Adrenal gland (tissue), 12 donors: Measurements from ENCODE around the gene ELMOD3. TPM values are rescaled to one million over a fixed set of nuclear protein-coding genes. Genes with fewer than 3 reads are reported as not detected.

ENCODE experiments used
- DNase-seq, 7 donors: peaks; one replicate each; pipeline ENCODE4 v3.0.0-alpha.2; 2019 to 2020
- H3K27ac ChIP-seq, 5 donors: fragments of 200-600 bp; sonication (generic) in 4 of 5; 1 replicate in 3 of 5; 2 replicates in 2 of 5; pipeline versions ENCODE4 v1.5.1 to v1.8.0; 2016 to 2020; ENCODE audit warnings: mild to moderate bottlenecking in 1 of 5
- H3K27me3 ChIP-seq: fragments of 200-600 bp; 2 replicates; pipeline ENCODE4 v1.8.0; 2021
- H3K36me3 ChIP-seq, 2 donors: fragments of 200-600 bp; replicated peaks in 1 of 2; 1 replicate in 1 of 2; 2 replicates in 1 of 2; pipeline versions ENCODE4 v1.5.1 to v1.8.0; 2018 to 2022
- H3K4me1 ChIP-seq, 2 donors: fragments of 200-600 bp; replicated peaks in 1 of 2; 1 replicate in 1 of 2; 2 replicates in 1 of 2; pipeline versions ENCODE4 v1.5.1 to v1.8.0; 2018 to 2021
- H3K4me3 ChIP-seq, 4 donors: fragments of 200-600 bp; sonication (generic) in 3 of 4; one replicate each; pipeline ENCODE4 v1.5.1; 2016 to 2018
- H3K9me3 ChIP-seq, 3 donors: fragments of 200-600 bp; sonication (generic) in 1 of 3; replicated peaks in 1 of 3; 1 replicate in 2 of 3; 2 replicates in 1 of 3; pipeline versions ENCODE4 v1.5.1 to v1.8.0; 2016 to 2021
- POLR2A ChIP-seq, 2 donors: fragments of 450-650 bp; IDR thresholded peaks; one replicate each; pipeline ENCODE4 v1.6.1; 2017; ENCODE audit warnings: antibody characterized with exemption in 2 of 2, mild to moderate bottlenecking in 2 of 2, moderate library complexity in 1 of 2
- WGBS, 4 donors: extraction: QIAGEN DNeasy Blood & Tissue Kit in 2 of 4; methylation state at CpG; one replicate each; pipeline versions ENCODE4 v1.1.5 to v1.1.7; 2013 to 2017; 5-methylcytosine and 5-hydroxymethylcytosine counted together
- intact Hi-C, 2 donors: fragments of 100-400 bp; cut with DNase I; formaldehyde crosslinking; loops; one replicate each; pipeline versions ENCODE4 v1.14.1 to v1.15.0; 2022 to 2023
- polyA plus RNA-seq, 3 donors: library from polyadenylated mRNA; stranded (reverse); fragments of 200-250 nt in 2 of 3; fragments of 350-450 nt in 1 of 3; fragmentation: Illumina TruSeq in 1 of 3; extraction: RNeasy Lipid Tissue Mini Kit (QIAGEN cat#74804) in 1 of 3; gene quantifications; one replicate each; pipeline ENCODE4 v1.2.3, GENCODE V29; 2013 to 2014
- total RNA-seq, 9 donors: library from RNA; depleted of rRNA in 4 of 9; stranded (reverse); fragments of >200 nt in 4 of 9; fragments of 120-200 nt in 1 of 9; fragmentation: NEBNext Ultra II Directional in 1 of 9; extraction: Animal tissue kit (Norgen Biotek cat#: 25700) in 1 of 9; gene quantifications; one replicate each; pipeline versions ENCODE4 v1.1.0 to v1.2.4, GENCODE V29; 2013 to 2023
- TF ChIP-seq, protein P1 (sequence below), 6 experiments: fragments of 450-650 bp in 4 of 6; fragments of 200-600 bp in 2 of 6; sonication (generic) in 1 of 6; IDR thresholded peaks; 1 replicate in 5 of 6; 2 replicates in 1 of 6; pipeline versions ENCODE4 v1.5.1 to v1.8.0; 2016 to 2021; ENCODE audit warnings: antibody characterized with exemption in 6 of 6, mild to moderate bottlenecking in 2 of 6, moderate library complexity in 1 of 6
- donor health status: healthy with polysubstance abuse.
- donor health status: Bipolar disorder and iron deficiency.
- donor health status: DM: yes; HTN: yes; CAD: no.
- donor health status: DM: no; HTN: no; CAD: no.
- donor health status: DM: no; HTN: no; CAD: no.
- donor health status: DM: yes; HTN: yes; CAD: no.

Gene ELMOD3
- total and polyA plus RNA-seq, 12 donors = 12.3 to 69.0 (median 27.3) TPM

DNA sequence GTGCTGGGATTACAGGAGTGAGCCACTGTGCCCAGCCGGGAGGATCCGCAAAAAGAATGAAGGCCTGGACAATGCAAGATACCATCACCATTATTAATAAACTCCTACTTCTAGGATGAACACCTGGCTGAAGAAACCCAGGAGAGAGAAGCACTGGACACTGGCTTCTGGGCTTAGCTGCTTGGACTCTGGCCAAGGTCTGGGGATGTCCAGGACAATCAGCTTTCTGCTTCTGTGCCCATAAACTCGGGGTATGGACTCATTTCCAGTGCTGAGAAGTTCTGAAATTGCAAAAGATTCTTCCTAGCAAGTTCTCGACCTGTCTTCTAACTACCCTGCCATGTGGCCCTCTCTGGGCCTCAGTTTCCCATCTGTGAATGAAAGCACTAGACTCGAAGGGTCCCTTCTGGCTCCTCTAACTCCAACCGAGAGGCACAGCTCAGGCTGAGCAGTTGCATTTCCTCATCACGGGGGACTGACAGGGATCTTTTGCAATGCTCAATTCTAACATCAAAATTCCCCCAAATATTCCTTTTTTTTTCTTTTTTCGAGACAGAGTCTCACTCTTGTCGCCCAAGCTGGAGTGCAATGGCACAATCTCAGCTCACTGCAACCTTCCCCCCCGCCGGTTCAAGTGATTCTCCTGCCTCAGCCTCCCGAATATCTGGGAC is 61.5 kb downstream of the ELMOD3 start:
- no peaks in the 10 kb centered on the region for H3K9me3 ChIP-seq
- no peaks in the 10 kb centered on the region for H3K27me3 ChIP-seq
- WGBS, 4 donors = 71 to 85% (median 81%) methylated on average over 12 of the region's 12 CpGs
- H3K4me3 ChIP-seq = no peak overlapping the region
- peaks cover 4 to 27% of the 10 kb centered on the region in 2 donors for H3K4me1 ChIP-seq
- intact Hi-C loops = no loop called here
- no peak overlapping the region for H3K27ac ChIP-seq
- TF ChIP-seq POLR2A (IDR thresholded peaks at IDR 0.05) = no peak
- TF ChIP-seq, protein P1, sequence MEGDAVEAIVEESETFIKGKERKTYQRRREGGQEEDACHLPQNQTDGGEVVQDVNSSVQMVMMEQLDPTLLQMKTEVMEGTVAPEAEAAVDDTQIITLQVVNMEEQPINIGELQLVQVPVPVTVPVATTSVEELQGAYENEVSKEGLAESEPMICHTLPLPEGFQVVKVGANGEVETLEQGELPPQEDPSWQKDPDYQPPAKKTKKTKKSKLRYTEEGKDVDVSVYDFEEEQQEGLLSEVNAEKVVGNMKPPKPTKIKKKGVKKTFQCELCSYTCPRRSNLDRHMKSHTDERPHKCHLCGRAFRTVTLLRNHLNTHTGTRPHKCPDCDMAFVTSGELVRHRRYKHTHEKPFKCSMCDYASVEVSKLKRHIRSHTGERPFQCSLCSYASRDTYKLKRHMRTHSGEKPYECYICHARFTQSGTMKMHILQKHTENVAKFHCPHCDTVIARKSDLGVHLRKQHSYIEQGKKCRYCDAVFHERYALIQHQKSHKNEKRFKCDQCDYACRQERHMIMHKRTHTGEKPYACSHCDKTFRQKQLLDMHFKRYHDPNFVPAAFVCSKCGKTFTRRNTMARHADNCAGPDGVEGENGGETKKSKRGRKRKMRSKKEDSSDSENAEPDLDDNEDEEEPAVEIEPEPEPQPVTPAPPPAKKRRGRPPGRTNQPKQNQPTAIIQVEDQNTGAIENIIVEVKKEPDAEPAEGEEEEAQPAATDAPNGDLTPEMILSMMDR (IDR thresholded peaks at IDR 0.05) = no peak
- no peaks in the 10 kb centered on the region for H3K36me3 ChIP-seq
- DNase-seq = no peak

- H3K4me1 ChIP-seq = peaks cover 9 to 34% of the 10 kb centered on the region in 2 donors
- no peaks in the 10 kb centered on the region for H3K9me3 ChIP-seq
- intact Hi-C loops = no loop called here
- no peaks in the 10 kb centered on the region for H3K27me3 ChIP-seq
- peak within 1 kb of the TSS; percentile 57 to 95 (median 83) for H3K27ac ChIP-seq
- 15 to 65% (median 17%) methylated on average over 5 to 57 of the region's 57 CpGs for WGBS, 4 donors
- peak; percentile 82 to 90 (median 86) for DNase-seq
- peak within 1 kb of the TSS; percentile 38 to 89 (median 56) for H3K4me3 ChIP-seq
- TF ChIP-seq, protein P1 (IDR thresholded peaks at IDR 0.05) = peak in 1 of 6 experiments; percentile 1
- peak in 1 of 2 donors; percentile 43 for TF ChIP-seq POLR2A (IDR thresholded peaks at IDR 0.05)
- H3K36me3 ChIP-seq = no peaks in the 10 kb centered on the region
Observed at GRCh38 chr2:85418132-85419008, 63.8 kb downstream of the ELMOD3 start, which contains the start of gene SH2D6. SH2D6 (plus strand) TSS chr2:85418714; CDS start chr2:85429466, 10,752 bp downstream.

- Histone ChIP-seq H3K4me1 (peaks cover 9 to 30% of the 10 kb centered on the region in 2 donors), H3K27me3 (no peaks in the 10 kb centered on the region), H3K27ac (peak overlapping the region; percentile 57 to 95 (median 83)), H3K9me3 (no peaks in the 10 kb centered on the region), H3K36me3 (no peaks in the 10 kb centered on the region), H3K4me3 (peak overlapping the region; percentile 38 to 89 (median 56))
- intact Hi-C loops = no loop called here
- DNase-seq = peak in 1 of 7 donors; percentile 44
- WGBS, 4 donors = 49 to 66% (median 54%) methylated on average over 4 to 17 of the region's 17 CpGs
- TF ChIP-seq, protein P1 (IDR thresholded peaks at IDR 0.05) = peak in 1 of 6 experiments; percentile 1
- no peak for TF ChIP-seq POLR2A (IDR thresholded peaks at IDR 0.05)
Observed at GRCh38 chr2:85419009-85419675, 64.6 kb downstream of the ELMOD3 start.
